AG04450 (cell line): ENCODE measurements around the gene BRD3OS. TPM values are rescaled to one million over a fixed set of nuclear protein-coding genes. Genes with fewer than 3 reads are reported as not detected.
A peak's percentile ranks its signal among the peaks of the same experiment; 100 is the strongest.

Experiments used
- CTCF ChIA-PET: fragments of 300-600, 350-600 bp; formaldehyde crosslinking; extraction: SDS; loops from one replicate; lab custom pipeline; 2022; ENCODE audit warnings: antibody characterized with exemption, inconsistent platforms; lab: Charles Lee
- POLR2A ChIA-PET: fragments of 350-600 bp; formaldehyde crosslinking; extraction: SDS; loops from one replicate; lab custom pipeline; 2021; ENCODE audit warnings: antibody characterized with exemption, inconsistent platforms; lab: Yijun Ruan, JAX
- DNase-seq: peaks from one replicate; pipeline ENCODE4 v3.0.0-alpha.2; 2011; ENCODE audit warnings: low read depth, low spot score
- H3K27ac ChIP-seq: one replicate; pipeline ENCODE4 v1.5.1; 2012; ENCODE audit warnings: low read depth, low read length, control low read depth
- H3K27me3 ChIP-seq: one replicate; pipeline ENCODE4 v1.6.0; 2012; ENCODE audit warnings: low read length; ENCODE audit not compliant: control insufficient read depth, insufficient read depth
- H3K4me3 ChIP-seq: 2 replicates; pipeline ENCODE4 v1.5.1; 2011; ENCODE audit warnings: mild to moderate bottlenecking, low read depth, low read length, control low read depth
- H3K9me3 ChIP-seq: 2 replicates; pipeline ENCODE4 v1.5.1; 2012; ENCODE audit warnings: low read length; ENCODE audit not compliant: control insufficient read depth, insufficient read depth
- polyA plus RNA-seq: library from polyadenylated mRNA; depleted of rRNA; stranded (reverse); fragments of >200 nt; gene quantifications from 2 replicates; pipeline ENCODE4 v1.2.3, GENCODE V29; 2011
- TF ChIP-seq, protein P1 (sequence below): IDR thresholded peaks from 2 replicates; pipeline ENCODE4 v1.5.1; 2011; ENCODE audit warnings: low read depth, low read length, control low read depth, inconsistent platforms

The BRD3OS gene
- polyA plus RNA-seq, 1 experiment = 20.2 TPM

DNA sequence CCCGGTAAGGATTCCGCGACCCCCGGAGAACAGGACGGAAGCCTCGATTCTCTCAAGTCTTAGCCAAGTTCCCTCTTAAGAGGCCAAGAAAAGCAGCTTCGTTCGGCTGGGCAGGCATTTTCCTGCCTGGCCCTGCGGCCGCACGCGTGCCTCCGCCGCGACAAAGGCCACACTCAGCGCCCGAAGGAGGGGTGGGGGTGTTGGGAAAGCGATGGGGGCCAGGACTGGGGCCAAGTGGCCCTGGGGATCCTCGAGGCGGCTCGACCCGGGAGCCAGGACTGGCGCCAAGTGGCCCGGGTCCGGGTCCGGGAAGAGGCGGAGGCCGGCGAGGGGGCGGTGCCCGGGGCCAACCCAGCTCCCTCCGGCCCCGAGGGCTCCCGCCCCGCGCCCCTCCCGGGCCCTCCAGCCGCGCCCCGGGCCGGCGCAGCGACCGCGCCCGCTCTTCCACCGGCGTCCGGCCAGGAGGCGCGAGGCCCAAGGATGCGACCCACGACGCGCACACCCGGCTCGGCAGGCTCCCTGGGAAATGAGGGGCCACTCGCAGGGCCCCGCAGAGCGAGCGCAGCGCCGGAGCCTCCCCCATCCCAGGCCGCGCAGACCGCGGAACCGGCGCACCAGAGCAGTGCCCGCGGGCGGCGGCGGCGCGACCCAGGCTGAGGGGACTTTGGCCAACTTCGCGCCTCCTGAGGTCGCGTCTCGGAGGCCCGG is 33.9 kb upstream of the BRD3OS start:
- TF ChIP-seq, protein P1, sequence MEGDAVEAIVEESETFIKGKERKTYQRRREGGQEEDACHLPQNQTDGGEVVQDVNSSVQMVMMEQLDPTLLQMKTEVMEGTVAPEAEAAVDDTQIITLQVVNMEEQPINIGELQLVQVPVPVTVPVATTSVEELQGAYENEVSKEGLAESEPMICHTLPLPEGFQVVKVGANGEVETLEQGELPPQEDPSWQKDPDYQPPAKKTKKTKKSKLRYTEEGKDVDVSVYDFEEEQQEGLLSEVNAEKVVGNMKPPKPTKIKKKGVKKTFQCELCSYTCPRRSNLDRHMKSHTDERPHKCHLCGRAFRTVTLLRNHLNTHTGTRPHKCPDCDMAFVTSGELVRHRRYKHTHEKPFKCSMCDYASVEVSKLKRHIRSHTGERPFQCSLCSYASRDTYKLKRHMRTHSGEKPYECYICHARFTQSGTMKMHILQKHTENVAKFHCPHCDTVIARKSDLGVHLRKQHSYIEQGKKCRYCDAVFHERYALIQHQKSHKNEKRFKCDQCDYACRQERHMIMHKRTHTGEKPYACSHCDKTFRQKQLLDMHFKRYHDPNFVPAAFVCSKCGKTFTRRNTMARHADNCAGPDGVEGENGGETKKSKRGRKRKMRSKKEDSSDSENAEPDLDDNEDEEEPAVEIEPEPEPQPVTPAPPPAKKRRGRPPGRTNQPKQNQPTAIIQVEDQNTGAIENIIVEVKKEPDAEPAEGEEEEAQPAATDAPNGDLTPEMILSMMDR = no peak
- Histone ChIP-seq H3K27me3 (no peaks in the 10 kb centered on the region), H3K27ac (peak overlapping the region; percentile 70), H3K4me3 (peak overlapping the region; percentile 77), H3K9me3 (no peaks in the 10 kb centered on the region; the same call in 1 of the 2 replicates)
- POLR2A ChIA-PET = interaction anchor here (0.9 kb wide), 1 partner anchor 35 kb away, joined by 3 read pairs; no protein-coding TSS in a partner anchor
- CTCF ChIA-PET = interaction anchor here (1.4 kb wide), 1 partner anchor 209 kb away, joined by 4 read pairs; no protein-coding TSS in a partner anchor
- no peak for DNase-seq

DNA sequence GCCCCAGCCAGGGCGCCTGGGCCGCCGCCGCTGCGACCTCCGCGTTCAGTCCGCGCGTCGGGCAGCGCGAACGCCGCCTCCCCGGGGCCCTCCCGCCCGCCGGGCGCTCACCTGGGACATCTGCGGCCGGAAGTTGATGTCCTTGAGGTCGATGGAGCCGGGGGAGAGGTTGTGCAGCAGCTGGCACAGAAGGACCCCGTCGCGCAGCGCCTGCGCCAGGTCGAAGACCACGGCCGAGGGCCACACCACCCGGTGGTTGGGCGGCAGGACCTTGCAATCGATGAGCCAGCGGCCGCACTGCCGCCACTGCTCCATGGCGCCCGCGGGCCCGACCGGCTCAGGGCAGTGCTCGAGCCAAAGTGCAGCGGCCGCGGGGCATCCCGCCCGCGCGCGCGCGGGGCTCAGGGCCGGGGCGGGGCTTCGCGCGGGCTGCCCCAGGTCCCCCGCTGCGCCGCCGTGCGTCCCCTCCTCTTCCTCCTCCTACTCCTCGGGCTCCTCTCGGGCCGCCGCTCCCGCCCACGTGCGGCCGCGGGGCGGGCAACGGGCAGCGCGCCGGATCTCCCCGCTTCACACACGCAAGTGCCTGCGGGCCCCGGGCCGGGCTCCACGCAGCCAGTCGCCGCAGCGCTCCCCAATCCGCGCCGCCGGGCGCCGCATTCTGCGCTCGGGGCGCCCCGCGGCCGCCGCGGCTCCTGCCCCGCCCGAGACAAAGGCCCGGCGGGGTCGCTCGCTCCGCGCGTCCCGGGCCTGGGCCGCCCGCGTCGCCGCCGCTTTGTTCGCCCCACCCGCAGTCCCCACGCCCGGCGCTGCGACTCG is 33.1 kb upstream of the BRD3OS start, which contains the start of gene VAV2:
Gene VAV2 (minus strand): TSS at position 361 of the 816 bp plus-strand sequence. CDS start 46 bp downstream, at position 315.
- ChIA-PET POLR2A (interaction anchor here (1.4 kb wide), 1 partner anchor 33 kb away, joined by 7 read pairs; the partner anchor contains the start of gene BRD3OS), CTCF (interaction anchor here (0.7 to 3.2 kb wide), 2 partner anchors 33 to 250 kb away, joined by 4 to 20 read pairs; partner anchors contain the start of gene BRD3OS)
- DNase-seq = no peak
- TF ChIP-seq, protein P1 = no peak
- peak within 1 kb of the TSS; percentile 86 for H3K4me3 ChIP-seq
- no peaks in the 10 kb centered on the region; the same call in 1 of the 2 replicates for H3K9me3 ChIP-seq
- H3K27me3 ChIP-seq = peaks cover 4% of the 10 kb centered on the region
- peak within 1 kb of the TSS; percentile 92 for H3K27ac ChIP-seq

DNA sequence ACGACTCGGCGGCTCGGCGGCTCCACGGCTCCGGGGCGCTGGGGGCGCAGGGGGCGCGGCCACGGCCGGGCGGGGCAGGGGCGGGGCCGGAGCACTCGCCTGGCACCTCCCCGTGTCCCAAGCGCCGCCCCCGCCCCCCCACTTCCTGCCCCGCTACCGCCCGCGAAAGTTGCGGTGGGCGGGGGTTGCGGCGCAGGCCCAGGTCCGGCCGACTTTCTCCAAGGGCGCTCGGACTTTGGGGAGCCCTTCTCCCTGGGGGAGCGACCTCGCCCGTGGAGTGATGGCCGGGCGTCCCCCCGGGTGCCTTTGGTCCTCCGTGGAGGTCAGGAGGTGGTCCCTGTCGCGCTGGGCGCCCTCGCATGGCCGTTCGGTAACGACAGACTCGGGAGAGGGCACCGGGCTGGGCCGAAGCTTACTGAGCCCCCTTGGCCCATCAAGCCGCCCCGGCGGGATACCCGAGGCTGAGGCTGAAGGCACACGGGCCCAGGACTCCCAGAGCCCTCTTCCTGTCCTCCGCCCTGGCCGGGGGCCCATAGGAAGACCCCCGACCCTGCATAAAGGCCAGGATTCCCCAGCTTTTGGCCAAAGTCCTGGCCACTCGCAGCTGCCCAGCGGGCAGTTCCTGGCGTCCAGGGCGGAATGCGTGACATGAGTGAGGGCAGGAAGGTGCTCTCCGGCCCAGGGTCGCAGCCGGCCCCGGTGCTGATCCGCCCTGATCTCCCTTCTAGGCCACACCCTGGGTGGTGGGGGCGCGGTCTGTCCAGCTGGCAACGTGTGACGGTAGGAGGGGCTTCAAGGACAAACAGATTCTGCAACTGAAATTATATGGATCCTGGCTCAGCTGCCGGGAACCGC is 32.3 kb upstream of the BRD3OS start:
- TF ChIP-seq, protein P1 = peak; percentile 34
- peak; percentile 69 for DNase-seq
- Histone ChIP-seq H3K4me3 (peak overlapping the region; percentile 86), H3K9me3 (no peaks in the 10 kb centered on the region; the same call in 1 of the 2 replicates), H3K27ac (peak overlapping the region; percentile 92), H3K27me3 (peaks cover 4% of the 10 kb centered on the region)
- POLR2A ChIA-PET = interaction anchor here (0.6 to 1.4 kb wide), 6 partner anchors 33 to 214 kb away, joined by 3 to 7 read pairs (median 4); partner anchors contain the start of gene BRD3OS
- CTCF ChIA-PET = interaction anchor here (0.6 to 5.3 kb wide), 20 partner anchors 13 to 374 kb away, joined by 3 to 119 read pairs (median 4); partner anchors contain the start of gene BRD3OS

DNA sequence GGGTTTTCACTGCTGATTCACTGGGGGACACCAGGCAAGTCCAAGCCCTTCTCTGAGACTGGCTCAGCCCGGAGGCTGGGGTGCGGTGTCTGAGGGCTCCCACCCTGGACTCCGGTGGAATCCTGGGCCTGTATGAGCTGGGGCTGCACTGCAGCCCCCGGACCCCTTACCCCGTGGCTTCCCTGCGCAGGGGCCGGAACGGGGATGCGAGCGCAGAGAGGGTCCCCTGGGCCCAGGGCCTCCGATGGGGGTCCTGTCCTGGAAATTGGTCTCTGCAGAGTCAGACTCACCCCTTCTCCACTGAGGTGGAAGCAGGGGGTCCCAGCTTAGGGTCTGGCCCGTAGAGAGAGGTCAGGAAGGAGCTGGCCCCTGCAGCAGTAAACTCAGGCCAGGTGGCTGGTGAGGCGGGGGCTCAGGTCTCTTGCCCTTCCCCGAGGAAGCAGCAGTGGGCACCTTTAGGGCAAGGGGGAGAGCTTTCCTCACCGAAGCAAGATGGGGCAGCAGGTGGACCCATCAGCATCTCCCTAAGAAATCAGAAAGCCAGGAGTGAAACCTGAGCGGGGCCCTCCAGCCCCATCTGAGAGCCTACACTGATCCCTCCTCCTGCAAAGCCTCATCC is 31.5 kb upstream of the BRD3OS start:
- TF ChIP-seq, protein P1 = no peak
- CTCF ChIA-PET = interaction anchor here (0.6 to 5.3 kb wide), 24 partner anchors 12 to 1286 kb away, joined by 3 to 119 read pairs (median 4); partner anchors contain the start of gene BRD3OS
- H3K27ac ChIP-seq = peak overlapping the region; percentile 92
- peak overlapping the region; percentile 86 for H3K4me3 ChIP-seq
- POLR2A ChIA-PET = interaction anchor here (0.6 to 1.4 kb wide), 6 partner anchors 32 to 215 kb away, joined by 3 to 7 read pairs (median 4); partner anchors contain the start of gene BRD3OS
- H3K9me3 ChIP-seq = no peaks in the 10 kb centered on the region; the same call in 1 of the 2 replicates
- no peak for DNase-seq
- peaks cover 4% of the 10 kb centered on the region for H3K27me3 ChIP-seq
